HCT116 (cell line): ENCODE data around the gene ACTN4. TPM values are rescaled to one million over a fixed set of nuclear protein-coding genes. Genes with fewer than 3 reads are reported as not detected.

Experiments used
- ATAC-seq: fragments of 200-7000 bp; cut with Tn5 transposase; 2 replicates; pipeline ENCODE4 v1.9.1; 2020; ENCODE audit warnings: mild to moderate bottlenecking, moderate library complexity
- BruUV-seq: library from RNA; stranded (reverse); fragments of 400-500 nt; replicated peaks from 2 replicates; lab custom pipeline; 2021; lab: Mats Ljungman, UMichigan
- CTCF ChIA-PET: fragments of 300-600 bp; sonication (Branson Sonifier 250); formaldehyde crosslinking; loops from one replicate; lab custom pipeline; 2021; ENCODE audit warnings: antibody characterized with exemption; lab: Charles Lee
- POLR2A ChIA-PET: fragments of 300-600, 350-600 bp; sonication (Branson Sonifier 250); formaldehyde crosslinking; loops from one replicate; lab custom pipeline; 2021; ENCODE audit warnings: antibody characterized with exemption; lab: Charles Lee
- RAD21 ChIA-PET, 2 experiments: fragments of 300-600 bp; sonication (Branson Sonifier 250); formaldehyde crosslinking; loops; one replicate each; lab custom pipeline; 2023; ENCODE audit warnings: low total read pairs in 2 of 2; ENCODE audit not compliant: uncharacterized antibody in 2 of 2, unreplicated experiment in 2 of 2, low non-redundant PET in 1 of 2; lab: Charles Lee
- DNase-seq: peaks from one replicate; pipeline ENCODE4 v3.0.0-alpha.2; 2010; ENCODE audit warnings: low read depth, low spot score
- H2AFZ ChIP-seq: fragments of 200-600 bp; shearing (Covaris generic), sonication (generic); 2 replicates; pipeline ENCODE4 v1.6.1; 2017; ENCODE audit warnings: low read depth, mixed run types, mixed read lengths, antibody characterized with exemption, low read length; ENCODE audit not compliant: poor library complexity, severe bottlenecking
- H3K27ac ChIP-seq: 2 replicates; pipeline ENCODE4 v1.5.1; 2012; ENCODE audit warnings: low read depth, low read length
- H3K27me3 ChIP-seq: fragments of 200-600 bp; sonication (generic); 2 replicates; pipeline ENCODE4 v1.6.1; 2016; ENCODE audit warnings: mixed run types, low read length, mixed read lengths; ENCODE audit not compliant: insufficient read depth
- H3K36me3 ChIP-seq, 2 experiments: fragments of 200-500 bp in 1 of 2; fragments of 200-600 bp in 1 of 2; sonication (Bioruptor generic) in 1 of 2; sonication (generic) in 1 of 2; 2 replicates each; pipeline versions ENCODE4 v1.5.1 to v1.6.1; 2014 to 2016; ENCODE audit warnings: low read length in 2 of 2, inconsistent platforms in 1 of 2, mixed read lengths in 1 of 2, mixed run types in 1 of 2; ENCODE audit not compliant: insufficient read depth in 2 of 2, control insufficient read depth in 1 of 2
- H3K4me1 ChIP-seq, 2 experiments: fragments of 200-600 bp in 1 of 2; sonication (generic) in 1 of 2; 2 replicates each; pipeline versions ENCODE4 v1.5.1 to v1.6.1; 2012 to 2017; ENCODE audit warnings: low read length in 2 of 2, inconsistent platforms in 1 of 2, mild to moderate bottlenecking in 1 of 2, mixed read lengths in 1 of 2, mixed run types in 1 of 2, moderate library complexity in 1 of 2; ENCODE audit not compliant: insufficient read depth in 2 of 2, control insufficient read depth in 1 of 2
- H3K4me2 ChIP-seq: fragments of 200-600 bp; sonication (generic); 2 replicates; pipeline ENCODE4 v1.6.1; 2017; ENCODE audit warnings: mixed run types, low read length, mixed read lengths
- H3K4me3 ChIP-seq, 2 experiments: fragments of 200-600 bp in 1 of 2; sonication (generic) in 1 of 2; replicated peaks in 1 of 2; 2 replicates each; pipeline ENCODE4 v1.5.1; 2011 to 2016; ENCODE audit warnings: low read length in 2 of 2, control low read depth in 1 of 2, low read depth in 1 of 2, mild to moderate bottlenecking in 1 of 2, mixed read lengths in 1 of 2, mixed run types in 1 of 2
- H3K79me2 ChIP-seq: fragments of 200-600 bp; sonication (generic); 2 replicates; pipeline ENCODE4 v1.6.1; 2017; ENCODE audit warnings: mild to moderate bottlenecking, mixed run types, low read length, moderate library complexity, mixed read lengths; ENCODE audit not compliant: insufficient read depth
- H3K9ac ChIP-seq: fragments of 200-600 bp; sonication (generic); 2 replicates; pipeline ENCODE4 v1.6.1; 2016; ENCODE audit warnings: low read length, mixed read lengths
- H3K9me2 ChIP-seq: fragments of 200-600 bp; sonication (generic), shearing (Covaris generic); 2 replicates; pipeline ENCODE4 v1.6.1; 2017; ENCODE audit warnings: mixed run types, mild to moderate bottlenecking, moderate library complexity; ENCODE audit not compliant: insufficient read depth
- H3K9me3 ChIP-seq, 2 experiments: fragments of 200-500 bp in 1 of 2; fragments of 200-600 bp in 1 of 2; sonication (Bioruptor generic) in 1 of 2; sonication (generic) in 1 of 2; 2 replicates each; pipeline ENCODE4 v1.6.1; 2014 to 2017; ENCODE audit warnings: low read length in 2 of 2, mixed read lengths in 2 of 2, inconsistent platforms in 1 of 2, low read depth in 1 of 2, mild to moderate bottlenecking in 1 of 2, mixed run types in 1 of 2, moderate library complexity in 1 of 2; ENCODE audit not compliant: control insufficient read depth in 1 of 2, insufficient read depth in 1 of 2
- H4K20me1 ChIP-seq: fragments of 200-600 bp; sonication (generic), shearing (Covaris generic); 2 replicates; pipeline ENCODE4 v1.6.1; 2017; ENCODE audit warnings: mixed run types, mild to moderate bottlenecking, moderate library complexity; ENCODE audit not compliant: insufficient read depth
- CEBPB ChIP-seq: IDR thresholded peaks from 2 replicates; pipeline ENCODE4 v1.6.1; 2012; ENCODE audit warnings: low read depth
- EGR1 ChIP-seq: IDR thresholded peaks from 2 replicates; pipeline ENCODE4 v1.6.1; 2012; ENCODE audit warnings: low read depth
- EZH2 ChIP-seq: fragments of 200-600 bp; sonication (generic); IDR thresholded peaks from 2 replicates; pipeline ENCODE4 v1.6.1; 2017; ENCODE audit warnings: antibody characterized with exemption, mixed run types
- EZH2phosphoT487 ChIP-seq: fragments of 200-600 bp; IDR thresholded peaks from 2 replicates; pipeline ENCODE4 v1.6.1; 2018; ENCODE audit warnings: antibody characterized with exemption, borderline replicate concordance
- FOSL1 ChIP-seq: IDR thresholded peaks from 2 replicates; pipeline ENCODE4 v1.6.1; 2012; ENCODE audit warnings: low read depth
- JUND ChIP-seq: IDR thresholded peaks from 2 replicates; pipeline ENCODE4 v1.6.1; 2012
- MAX ChIP-seq: IDR thresholded peaks from 2 replicates; pipeline ENCODE4 v1.6.1; 2012
- POLR2A ChIP-seq: IDR thresholded peaks from 2 replicates; pipeline ENCODE4 v1.7.0; 2011; ENCODE audit warnings: borderline replicate concordance; ENCODE audit not compliant: insufficient read depth, insufficient read length; ENCODE audit errors: extremely low read depth
- POLR2AphosphoS5 ChIP-seq: IDR thresholded peaks from 2 replicates; pipeline ENCODE4 v1.6.1; 2011; ENCODE audit warnings: mild to moderate bottlenecking, low read depth, low read length, moderate library complexity
- RAD21 ChIP-seq: IDR thresholded peaks from 2 replicates; pipeline ENCODE4 v1.6.1; 2012; ENCODE audit warnings: low read depth, mild to moderate bottlenecking
- SIN3A ChIP-seq: IDR thresholded peaks from 2 replicates; pipeline ENCODE4 v1.6.1; 2012; ENCODE audit warnings: low read depth
- SP1 ChIP-seq: IDR thresholded peaks from 2 replicates; pipeline ENCODE4 v1.6.1; 2012; ENCODE audit warnings: low read depth
- YY1 ChIP-seq: IDR thresholded peaks from 2 replicates; pipeline ENCODE4 v1.6.1; 2011; ENCODE audit warnings: low read length, low read depth, moderate library complexity, mild to moderate bottlenecking; ENCODE audit not compliant: insufficient replicate concordance; ENCODE audit errors: extremely low read depth
- ZBTB33 ChIP-seq: IDR thresholded peaks from 2 replicates; pipeline ENCODE4 v1.6.1; 2011; ENCODE audit warnings: mild to moderate bottlenecking, low read length, moderate library complexity; ENCODE audit not compliant: insufficient replicate concordance; ENCODE audit errors: extremely low read depth
- ZFX ChIP-seq: fragments of 450-650 bp; IDR thresholded peaks from 2 replicates; pipeline ENCODE4 v1.6.1; 2017
- intact Hi-C: fragments of 100-400 bp; cut with micrococcal nuclease; formaldehyde crosslinking; loops from 2 replicates; pipeline ENCODE4 v1.10.0; 2022
- total RNA-seq: library from RNA; stranded (reverse); gene quantifications from one replicate; pipeline ENCODE4 v1.2.1, GENCODE V29; 2021; ENCODE audit not compliant: unreplicated experiment

The ACTN4 gene
- total RNA-seq, 1 experiment from 2014 or later, result 651 TPM

DNA sequence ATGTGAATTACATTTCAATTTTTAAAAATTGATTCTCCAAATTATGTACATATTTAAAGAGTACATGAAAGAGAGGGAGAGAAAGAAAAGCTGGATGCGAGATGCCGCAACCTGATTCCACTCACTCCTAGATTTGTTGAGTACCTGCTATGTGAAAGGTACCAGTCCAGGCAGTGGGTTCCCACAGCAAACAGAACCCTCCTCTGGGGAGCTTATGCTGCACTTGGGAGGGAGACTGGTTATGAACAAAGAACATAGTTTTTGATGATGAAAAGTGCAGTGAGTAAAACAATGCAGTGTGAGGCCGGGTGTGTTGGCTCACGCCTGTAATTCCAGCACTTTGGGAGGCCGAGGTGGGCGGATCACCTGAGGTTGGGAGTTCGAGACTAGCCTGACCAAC lies 43.4 kb downstream of the ACTN4 start:
- DNase-seq, result no peak
- no peaks in the 10 kb centered on the region for H4K20me1 ChIP-seq

More for the DNA sequence above, 43.4 kb downstream of the ACTN4 start:
- CTCF ChIA-PET, result no interaction called here
- H3K36me3 ChIP-seq, result peaks cover 2 to 31% of the 10 kb centered on the region in 2 experiments; a peak in 2 of 4 replicates
- TF ChIP-seq EGR1 (no peak), ZBTB33 (no peak), EZH2 (no peak), RAD21 (no peak), FOSL1 (no peak), ZFX (no peak), YY1 (no peak), POLR2AphosphoS5 (no peak), SP1 (no peak), SIN3A (no peak), EZH2phosphoT487 (no peak), POLR2A (no peak), MAX (no peak), JUND (no peak), CEBPB (no peak)
- H3K9me3 ChIP-seq, result no peaks in the 10 kb centered on the region
- H3K4me2 ChIP-seq, result peak overlapping the region; percentile 86
- H3K9ac ChIP-seq, result peak overlapping the region; percentile 83
- BruUV-seq, result no TSS peak
- H2AFZ ChIP-seq, result no peak overlapping the region
- intact Hi-C loops, result no loop called here
- peaks cover 86 to 100% of the 10 kb centered on the region in 2 experiments for H3K4me1 ChIP-seq
- H3K27ac ChIP-seq, result peak overlapping the region; percentile 96
- H3K4me3 ChIP-seq, result no peak overlapping the region
- H3K9me2 ChIP-seq, result no peaks in the 10 kb centered on the region
- ATAC-seq, result no peak
- peaks cover 100% of the 10 kb centered on the region for H3K79me2 ChIP-seq
- POLR2A ChIA-PET, result interaction anchor here (0.7 to 1.7 kb wide), 3 partner anchors 44 to 184 kb away, joined by 3 to 6 read pairs (median 4); partner anchors contain the start of gene ACTN4
- RAD21 ChIA-PET, result no interaction called here
- H3K27me3 ChIP-seq, result no peaks in the 10 kb centered on the region
